ENCODE results near the gene GVQW3.

Gene GVQW3

GRCh38 chr11:76339221-76339620 is 41.9 kb upstream of the GVQW3 start:
- no peak for DNase-seq (ENCODE audit: extremely low spot score)
- TF ChIP-seq CTCF (IDR thresholded peaks at IDR 0.05; ENCODE audit: control extremely low read depth, extremely low read depth, low read depth, missing control alignments) = no peak
- POLR2A ChIA-PET = no interaction called here
- CTCF ChIA-PET = interaction anchor here (1.2 kb wide), 1 partner anchor 20 kb away, joined by 3 read pairs; no protein-coding TSS in a partner anchor

GRCh38 chr11:76347466-76347865 is 33.7 kb upstream of the GVQW3 start:
- POLR2A ChIA-PET = no interaction called here
- no peak for TF ChIP-seq CTCF (IDR thresholded peaks at IDR 0.05; ENCODE audit: control extremely low read depth, extremely low read depth, low read depth, missing control alignments)
- DNase-seq (ENCODE audit: extremely low spot score) = no peak
- CTCF ChIA-PET = no interaction called here

GRCh38 chr11:76348348-76348747 is 32.8 kb upstream of the GVQW3 start:
- POLR2A ChIA-PET = no interaction called here
- CTCF ChIA-PET = no interaction called here
- no peak for DNase-seq (ENCODE audit: extremely low spot score)
- no peak for TF ChIP-seq CTCF (IDR thresholded peaks at IDR 0.05; ENCODE audit: control extremely low read depth, extremely low read depth, low read depth, missing control alignments)

- ChIA-PET POLR2A (no interaction called here), CTCF (no interaction called here)
- DNase-seq (ENCODE audit: extremely low spot score) = no peak
- no peak for TF ChIP-seq CTCF (IDR thresholded peaks at IDR 0.05; ENCODE audit: control extremely low read depth, extremely low read depth, low read depth, missing control alignments)
Observed at GRCh38 chr11:76355172-76355571, 26.0 kb upstream of the GVQW3 start.

- POLR2A ChIA-PET = no interaction called here
- CTCF ChIA-PET = interaction anchor here (1.1 to 1.5 kb wide), 2 partner anchors 58 to 154 kb away, joined by 3 to 4 read pairs; no protein-coding TSS in a partner anchor
- DNase-seq (ENCODE audit: extremely low spot score) = no peak
- no peak for TF ChIP-seq CTCF (IDR thresholded peaks at IDR 0.05; ENCODE audit: control extremely low read depth, extremely low read depth, low read depth, missing control alignments)
Observed at GRCh38 chr11:76361374-76361773, 19.7 kb upstream of the GVQW3 start.

GRCh38 chr11:76361776-76362175 is 19.3 kb upstream of the GVQW3 start:
- ChIA-PET POLR2A (no interaction called here), CTCF (interaction anchor here (1.1 to 1.5 kb wide), 2 partner anchors 58 to 154 kb away, joined by 3 to 4 read pairs; no protein-coding TSS in a partner anchor)
- DNase-seq (ENCODE audit: extremely low spot score) = no peak
- TF ChIP-seq CTCF (IDR thresholded peaks at IDR 0.05; ENCODE audit: control extremely low read depth, extremely low read depth, low read depth, missing control alignments) = no peak

GRCh38 chr11:76362716-76363115 is 18.4 kb upstream of the GVQW3 start:
- CTCF ChIA-PET = interaction anchor here (1.1 to 1.5 kb wide), 2 partner anchors 57 to 155 kb away, joined by 3 to 4 read pairs; no protein-coding TSS in a partner anchor

More at GRCh38 chr11:76362716-76363115, 18.4 kb upstream of the GVQW3 start:
- TF ChIP-seq CTCF (IDR thresholded peaks at IDR 0.05; ENCODE audit: control extremely low read depth, extremely low read depth, low read depth, missing control alignments) = no peak
- no peak for DNase-seq (ENCODE audit: extremely low spot score)
- POLR2A ChIA-PET = no interaction called here

Data from GM10248 (cell line).